ENCODE results near the gene CDH3.

DNA sequence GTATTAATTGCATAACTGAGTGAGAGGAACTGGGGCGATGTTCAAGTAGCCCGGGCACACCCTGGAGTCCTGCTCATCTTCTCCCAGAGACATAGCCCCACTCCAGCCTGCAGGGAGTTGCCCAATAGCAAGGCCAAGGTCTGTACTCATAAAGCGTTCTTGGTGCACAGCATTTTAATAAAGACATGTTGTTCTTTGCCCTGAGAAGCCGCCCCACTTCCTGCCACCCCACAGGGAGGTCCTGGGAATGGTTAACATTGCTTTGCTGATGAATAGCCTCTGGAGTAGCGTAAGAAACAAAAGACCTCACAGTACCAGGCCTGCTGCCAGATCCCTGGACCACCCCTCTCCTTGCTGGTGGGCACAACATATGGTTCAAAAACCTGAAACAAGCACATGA lies 70.4 kb downstream of the CDH3 start:
- no peak for TF ChIP-seq POLR2A (IDR thresholded peaks at IDR 0.05; ENCODE audit: low read length)
- no peak for TF ChIP-seq GATA1 (IDR thresholded peaks at IDR 0.05; ENCODE audit: low read depth, low read length)
